Measurements from ENCODE around the gene MAP1S.

GRCh38 chr19:17752865-17753639, 33.8 kb downstream of the MAP1S start:
- TF ChIP-seq EZH2 (IDR thresholded peaks at IDR 0.05; ENCODE audit: borderline replicate concordance, low read length) (no peak), CTCF (conservative IDR thresholded peaks at IDR 0.05 in 1 of 2, IDR thresholded peaks at IDR 0.05 in 1 of 2; ENCODE audit: extremely low read depth in 1 of 2, insufficient read depth in 1 of 2, low read depth in 1 of 2, low read length in 2 of 2) (no peak)
